ENCODE results near the gene HSF4. TPM values are rescaled to one million over a fixed set of nuclear protein-coding genes. Genes with fewer than 3 reads are reported as not detected.

The HSF4 gene
- total and polyA plus RNA-seq, 2 of the 4 experiments (the other 2 are of a cell fraction) = 0.54 to 7.5 TPM

- H3K36me3 ChIP-seq (ENCODE audit: control insufficient read depth, insufficient read depth, low read length) = peaks cover 57% of the 10 kb centered on the region
- no peak overlapping the region for H3K27ac ChIP-seq (ENCODE audit: insufficient read depth, low read length)
- H3K4me3 ChIP-seq (ENCODE audit: insufficient read depth, low read depth, low read length) = no peak overlapping the region
- no peak overlapping the region for H2BK15ac ChIP-seq (ENCODE audit: low read depth, low read length)
- H3K9me1 ChIP-seq (ENCODE audit: insufficient read depth, low read length) = peaks cover 4% of the 10 kb centered on the region; the same call in 1 of the 2 replicates
- H3K9me3 ChIP-seq (ENCODE audit: control insufficient read depth, insufficient read depth, low read length) = no peaks in the 10 kb centered on the region
- no peak overlapping the region for H2BK120ac ChIP-seq (ENCODE audit: low read depth, low read length)
- H2AK9ac ChIP-seq (replicated peaks; ENCODE audit: low read depth, low read length, poor library complexity) = peak overlapping the region; percentile 48
- H3K18ac ChIP-seq (ENCODE audit: low read depth, low read length) = no peak overlapping the region
- H3K56ac ChIP-seq (ENCODE audit: extremely low read depth, insufficient read depth, low read length) = no peak overlapping the region
- intact Hi-C loops (cut with micrococcal nuclease) = no loop called here
- peaks cover 5% of the 10 kb centered on the region; the same call in 1 of the 2 replicates for H3K4me1 ChIP-seq (ENCODE audit: control insufficient read depth, insufficient read depth, low read length)
- no peak overlapping the region for H4K91ac ChIP-seq (ENCODE audit: insufficient read depth, low read depth, low read length)
- no peak overlapping the region for H3K23ac ChIP-seq (ENCODE audit: low read depth, low read length)
- H3K27me3 ChIP-seq (ENCODE audit: control insufficient read depth, insufficient read depth, low read length) = no peaks in the 10 kb centered on the region
- no peak overlapping the region for H2BK5ac ChIP-seq (ENCODE audit: low read depth, low read length, poor library complexity, severe bottlenecking)
- in situ Hi-C loops (cut with MboI; ENCODE audit: low sequenced_read_pairs) = no loop called here
- no peak overlapping the region for H3K4me2 ChIP-seq (ENCODE audit: low read depth, low read length)
- no peak overlapping the region for H2AFZ ChIP-seq (replicated peaks; ENCODE audit: low read length, poor library complexity)
- POLR2A ChIA-PET (ENCODE audit: unreplicated experiment) = no interaction called here
- no peak overlapping the region for H4K5ac ChIP-seq (ENCODE audit: low read depth, low read length)
- no peak overlapping the region for H3K14ac ChIP-seq (replicated peaks; ENCODE audit: low read depth, low read length)
- DNase-seq (no peak), ATAC-seq (ENCODE audit: low read depth) (no peak)
- H4K8ac ChIP-seq (ENCODE audit: low read depth in 2 of 2, low read length in 2 of 2) = no peak overlapping the region
- H2BK20ac ChIP-seq (ENCODE audit: low read depth, low read length) = no peak overlapping the region
- H2AK5ac ChIP-seq (ENCODE audit: low read depth, low read length) = no peak overlapping the region
- 91% methylated on average over 4 of the region's 4 CpGs; no CpG with 5 or more reads in 1 of the 2 experiments for WGBS, 2 experiments (ENCODE audit: extremely low coverage in 2 of 2, insufficient read length in 1 of 2)
- H4K20me1 ChIP-seq (ENCODE audit: insufficient read depth, low read length) = peaks cover 7% of the 10 kb centered on the region; the same call in 1 of the 2 replicates
- TF ChIP-seq FOS (IDR thresholded peaks at IDR 0.05; ENCODE audit: low read depth, low read length) (no peak), CEBPB (IDR thresholded peaks at IDR 0.05; ENCODE audit: low read depth, low read length) (0 out of 2 replicates have a peak, but pooled peaks have one; percentile 24), NFE2L2 (IDR thresholded peaks at IDR 0.05; ENCODE audit: low read depth, low read length) (no peak), SMC3 (IDR thresholded peaks at IDR 0.05; ENCODE audit: low read depth, low read length) (no peak)
- BruUV-seq (replicated peaks) = TSS peak; percentile 56
- CTCF ChIA-PET = no interaction called here
- H3K79me1 ChIP-seq (ENCODE audit: low read depth in 1 of 2, low read length in 2 of 2) = peaks cover 0 to 30% of the 10 kb centered on the region in 2 experiments; a peak in 2 of 4 replicates
- dilution Hi-C loops (cut with HindIII; ENCODE audit: low sequenced_read_pairs, unreplicated experiment) = no loop called here
- H3K4ac ChIP-seq (ENCODE audit: low read depth, low read length) = no peak overlapping the region
- H3K9ac ChIP-seq (ENCODE audit: low read depth, low read length) = no peak overlapping the region
Observed at GRCh38 chr16:67147437-67148140, 17.0 kb upstream of the HSF4 start.
